ENCODE results near the gene TSPAN5.

DNA sequence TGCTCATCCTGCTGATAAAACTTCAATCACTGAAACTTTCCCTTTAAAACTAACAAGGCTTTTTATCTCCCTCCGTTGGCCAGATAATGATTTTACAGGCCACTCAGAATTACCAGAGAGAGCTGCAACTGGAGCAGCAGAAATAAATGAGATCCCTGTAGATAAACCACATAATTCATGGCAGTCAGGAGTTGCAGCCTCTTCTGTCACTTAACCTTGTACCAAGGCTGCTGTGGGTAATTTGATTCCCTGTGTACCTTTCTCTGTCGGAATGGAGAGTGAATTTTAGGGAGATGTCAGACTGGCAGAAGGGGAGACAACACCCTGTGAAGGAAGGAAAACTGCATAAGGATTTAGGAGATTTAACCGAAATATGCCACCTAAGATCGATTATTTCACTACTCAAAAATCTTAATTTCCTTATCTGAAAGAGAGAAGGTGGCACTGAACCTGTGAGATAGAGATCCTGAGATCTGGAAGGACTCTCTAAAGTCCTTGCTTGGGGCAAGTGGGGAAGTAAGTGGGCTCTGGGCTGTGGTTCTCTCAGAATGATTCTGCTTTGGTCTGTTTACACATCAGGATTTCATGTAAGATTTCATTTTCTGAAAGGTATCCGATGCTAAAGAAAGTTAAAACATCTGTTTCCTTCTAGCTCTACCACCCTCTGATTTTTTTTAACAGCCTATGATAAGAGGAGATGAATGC lies 14.3 kb upstream of the TSPAN5 start:
- TF ChIP-seq, protein P1, sequence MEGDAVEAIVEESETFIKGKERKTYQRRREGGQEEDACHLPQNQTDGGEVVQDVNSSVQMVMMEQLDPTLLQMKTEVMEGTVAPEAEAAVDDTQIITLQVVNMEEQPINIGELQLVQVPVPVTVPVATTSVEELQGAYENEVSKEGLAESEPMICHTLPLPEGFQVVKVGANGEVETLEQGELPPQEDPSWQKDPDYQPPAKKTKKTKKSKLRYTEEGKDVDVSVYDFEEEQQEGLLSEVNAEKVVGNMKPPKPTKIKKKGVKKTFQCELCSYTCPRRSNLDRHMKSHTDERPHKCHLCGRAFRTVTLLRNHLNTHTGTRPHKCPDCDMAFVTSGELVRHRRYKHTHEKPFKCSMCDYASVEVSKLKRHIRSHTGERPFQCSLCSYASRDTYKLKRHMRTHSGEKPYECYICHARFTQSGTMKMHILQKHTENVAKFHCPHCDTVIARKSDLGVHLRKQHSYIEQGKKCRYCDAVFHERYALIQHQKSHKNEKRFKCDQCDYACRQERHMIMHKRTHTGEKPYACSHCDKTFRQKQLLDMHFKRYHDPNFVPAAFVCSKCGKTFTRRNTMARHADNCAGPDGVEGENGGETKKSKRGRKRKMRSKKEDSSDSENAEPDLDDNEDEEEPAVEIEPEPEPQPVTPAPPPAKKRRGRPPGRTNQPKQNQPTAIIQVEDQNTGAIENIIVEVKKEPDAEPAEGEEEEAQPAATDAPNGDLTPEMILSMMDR (IDR thresholded peaks at IDR 0.05; ENCODE audit: insufficient read depth, low read depth, low read length): no peak
- TF ChIP-seq EZH2 (IDR thresholded peaks at IDR 0.05; ENCODE audit: insufficient read depth, low read length): no peak
